Thyroid gland (tissue), 4 donors: ENCODE data around the gene TNNI2.

Experiments
- CTCF ChIP-seq, 6 experiments: fragments of 200-600 bp in 3 of 6; fragments of 450-650 bp in 3 of 6; sonication (generic) in 3 of 6; IDR thresholded peaks; one replicate each; pipeline ENCODE4 v1.5.1; 2016 to 2019; ENCODE audit warnings: antibody characterized with exemption in 6 of 6, mild to moderate bottlenecking in 2 of 6, inconsistent platforms in 1 of 6, moderate library complexity in 1 of 6
- POLR2A ChIP-seq, 2 donors: fragments of 450-650 bp; IDR thresholded peaks; one replicate each; pipeline ENCODE4 v1.6.1; 2017; ENCODE audit warnings: antibody characterized with exemption in 2 of 2, mild to moderate bottlenecking in 2 of 2, moderate library complexity in 1 of 2

- TF ChIP-seq CTCF (IDR thresholded peaks at IDR 0.05) (no peak), POLR2A (IDR thresholded peaks at IDR 0.05) (no peak)
Measured at GRCh38 chr11:1845561-1846452, 7.0 kb downstream of the TNNI2 start.
